GM19452 (cell line): ENCODE measurements around the gene SLC50A1.
A peak's percentile ranks its signal among the peaks of the same experiment; 100 is the strongest.
"Not testable (repeated sequence)": the region's sequence is repeated elsewhere in the genome, so short reads cannot be mapped to it uniquely, and the experiment has no call there.

Source experiments
- ATAC-seq: cut with Tn5 transposase; IDR thresholded peaks from one replicate; pipeline ENCODE4 v1.9.1; 2021; ENCODE audit not compliant: unreplicated experiment

Gene SLC50A1

GRCh38 chr1:155134322-155134721 is 1.3 kb upstream of the SLC50A1 start:
- no peak for ATAC-seq

- no peak for ATAC-seq
Observed at GRCh38 chr1:155134880-155135414, 705 bp upstream of the SLC50A1 start.

- no peak for ATAC-seq
Observed at GRCh38 chr1:155136748-155137147, 1.1 kb downstream of the SLC50A1 start.

GRCh38 chr1:155137154-155137949 is 1.7 kb downstream of the SLC50A1 start:
- ATAC-seq = no peak

- peak; percentile 54 for ATAC-seq
Observed at GRCh38 chr1:155139895-155140629, 4.4 kb downstream of the SLC50A1 start, which contains the start of gene DPM3. TSS of gene DPM3 (minus strand) at chr1:155140531. CDS start at chr1:155140240, 291 bp downstream.

- no peak for ATAC-seq
Observed at GRCh38 chr1:155140630-155140953, 4.9 kb downstream of the SLC50A1 start.

- no peak for ATAC-seq
Observed at GRCh38 chr1:155141749-155142148, 6.1 kb downstream of the SLC50A1 start.

- ATAC-seq = no peak
Observed at GRCh38 chr1:155145491-155145890, 9.8 kb downstream of the SLC50A1 start.

GRCh38 chr1:155155996-155156643 is 20.5 kb downstream of the SLC50A1 start:
- not testable (repeated sequence) for ATAC-seq

GRCh38 chr1:155158991-155159390 is 23.3 kb downstream of the SLC50A1 start:
- no peak for ATAC-seq

- ATAC-seq = no peak
Observed at GRCh38 chr1:155160128-155160527, 24.5 kb downstream of the SLC50A1 start.

GRCh38 chr1:155162631-155163030 is 27.0 kb downstream of the SLC50A1 start:
- ATAC-seq = not testable (repeated sequence)

GRCh38 chr1:155163785-155164184 is 28.1 kb downstream of the SLC50A1 start:
- ATAC-seq = not testable (repeated sequence)

GRCh38 chr1:155164625-155165024 is 29.0 kb downstream of the SLC50A1 start:
- not testable (repeated sequence) for ATAC-seq

- ATAC-seq = no peak
Observed at GRCh38 chr1:155166051-155166470, 30.4 kb downstream of the SLC50A1 start.

- no peak for ATAC-seq
Observed at GRCh38 chr1:155166471-155167165, 31.0 kb downstream of the SLC50A1 start.

GRCh38 chr1:155167166-155168104 is 31.8 kb downstream of the SLC50A1 start:
- ATAC-seq = no peak

GRCh38 chr1:155168105-155168445 is 32.4 kb downstream of the SLC50A1 start:
- not testable (repeated sequence) for ATAC-seq

GRCh38 chr1:155168456-155169210 is 33.0 kb downstream of the SLC50A1 start:
- no peak for ATAC-seq
